Right renal cortex interstitium (tissue), 3 donors: ENCODE data around the gene RAB27A. TPM values are rescaled to one million over a fixed set of nuclear protein-coding genes. Genes with fewer than 3 reads are reported as not detected.

Experiments
- DNase-seq, 3 donors: peaks; one replicate each; pipeline ENCODE4 v3.0.0-alpha.2; 2013; ENCODE audit warnings: low read depth in 3 of 3, low spot score in 2 of 3
- polyA plus RNA-seq, 3 donors: library from polyadenylated mRNA; unstranded; fragments of 120-200 nt; gene quantifications; one replicate each; pipeline ENCODE4 v1.2.1, GENCODE V29; 2013; ENCODE audit not compliant: insufficient read length in 3 of 3

RAB27A gene
- polyA plus RNA-seq, 3 donors = 15.9 to 19.2 (median 18.7) TPM

DNA sequence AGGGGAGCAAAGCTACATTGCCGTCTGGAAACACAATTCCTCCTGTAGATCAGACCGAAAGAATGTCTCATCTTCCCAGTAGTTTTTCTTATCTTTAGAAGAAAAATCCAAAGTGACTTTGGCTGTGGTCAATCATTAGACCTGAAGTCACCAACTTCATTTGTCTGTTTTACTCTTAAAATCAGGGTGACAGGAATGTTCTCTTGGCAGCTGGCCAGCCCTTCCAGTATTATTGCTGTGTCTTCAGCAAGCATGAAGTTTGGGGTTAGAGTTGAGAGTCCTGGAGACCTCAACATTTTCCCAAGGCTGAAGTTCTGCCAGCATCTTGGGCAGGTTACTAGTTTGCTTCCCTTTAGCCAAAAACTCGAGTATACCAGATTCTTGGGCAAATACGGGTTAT lies 125.3 kb downstream of the RAB27A start:
- no peak for DNase-seq

Other genes with a start within 250 kb of the RAB27A start
- 100 to 1,000 TPM; 131 to 145 (median 139) TPM for gene RSL24D1, start 92.9 kb downstream of the RAB27A start, polyA plus RNA-seq
- 10 to 100 TPM; 15.2 to 17.1 (median 16.1) TPM for gene PIGBOS1, start 29.3 kb upstream of the RAB27A start, polyA plus RNA-seq
- 10 to 100 TPM; 17.6 to 19.7 (median 18.3) TPM for gene PIGB, start 29.4 kb upstream of the RAB27A start, polyA plus RNA-seq
- 10 to 100 TPM; 59.3 to 66.0 (median 59.5) TPM for gene CCPG1, start 118.5 kb upstream of the RAB27A start, polyA plus RNA-seq
- 1 to 10 TPM; 6.3 to 8.1 (median 6.7) TPM for gene PIERCE2, start 118.7 kb upstream of the RAB27A start, polyA plus RNA-seq
- 10 to 100 TPM in 2 of 3 donors, 1 to 10 TPM in 1; 9.5 to 10.2 (median 10.2) TPM for gene DNAAF4, start 218.4 kb upstream of the RAB27A start, polyA plus RNA-seq